GM13977 (cell line): ENCODE data around the gene SERHL2.
"Not testable (repeated sequence)": the region's sequence is repeated elsewhere in the genome, so short reads cannot be mapped to it uniquely, and the experiment has no call there.

Experiments used
- DNase-seq: peaks from one replicate; pipeline ENCODE4 v3.0.0; 2012; ENCODE audit warnings: low spot score
- CTCF ChIP-seq: IDR thresholded peaks from 2 replicates; pipeline ENCODE4 v1.5.1; 2012; ENCODE audit warnings: mild to moderate bottlenecking, control low read depth; ENCODE audit not compliant: insufficient read depth; ENCODE audit errors: extremely low read depth, missing control alignments
- in situ Hi-C: fragments of 300-500 bp; cut with MboI; formaldehyde crosslinking; loops from one replicate; pipeline ENCODE4 v1.12.0; 2022; ENCODE audit warnings: low sequenced_read_pairs, low pct_unique_long_range_greater_than_20kb, mixed read lengths, inconsistent platforms; ENCODE audit not compliant: unreplicated experiment

SERHL2 gene

GRCh38 chr22:42553475-42554361 lies at the start of gene SERHL2:
SERHL2 (plus strand) TSS chr22:42553956; CDS start chr22:42554021, 65 bp downstream.
- DNase-seq, result peak; percentile 90
- in situ Hi-C loops, result no loop called here
- TF ChIP-seq CTCF, result no peak

- DNase-seq, result not testable (repeated sequence)
Measured at GRCh38 chr22:42508327-42508974, 45.3 kb upstream of the SERHL2 start.

GRCh38 chr22:42508975-42509364 lies 44.8 kb upstream of the SERHL2 start:
- in situ Hi-C loops, DNase-seq: not testable (repeated sequence)

More at GRCh38 chr22:42508327-42508974, 45.3 kb upstream of the SERHL2 start:
- in situ Hi-C loops, result not testable (repeated sequence)

GRCh38 chr22:42509548-42509947 lies 44.2 kb upstream of the SERHL2 start:
- no peak for TF ChIP-seq CTCF
- DNase-seq, result no peak
- in situ Hi-C loops, result no loop called here

GRCh38 chr22:42511401-42511891 lies 42.3 kb upstream of the SERHL2 start:
- TF ChIP-seq CTCF, result no peak
- in situ Hi-C loops, result no loop called here
- DNase-seq, result no peak

- peak; percentile 19 for TF ChIP-seq CTCF
- in situ Hi-C loops, DNase-seq: not testable (repeated sequence)
Measured at GRCh38 chr22:42512273-42512990, 41.3 kb upstream of the SERHL2 start.

GRCh38 chr22:42514331-42514730 lies 39.4 kb upstream of the SERHL2 start:
- in situ Hi-C loops, DNase-seq: not testable (repeated sequence)

- in situ Hi-C loops, DNase-seq: not testable (repeated sequence)
Measured at GRCh38 chr22:42515304-42515703, 38.5 kb upstream of the SERHL2 start.
